Left hindlimb (tissue), 1 donor: ENCODE results near the gene RNF214.

ENCODE experiments used
- DNase-seq: peaks from one replicate; pipeline ENCODE4 v3.0.0-alpha.2; 2018

RNF214 gene

DNA sequence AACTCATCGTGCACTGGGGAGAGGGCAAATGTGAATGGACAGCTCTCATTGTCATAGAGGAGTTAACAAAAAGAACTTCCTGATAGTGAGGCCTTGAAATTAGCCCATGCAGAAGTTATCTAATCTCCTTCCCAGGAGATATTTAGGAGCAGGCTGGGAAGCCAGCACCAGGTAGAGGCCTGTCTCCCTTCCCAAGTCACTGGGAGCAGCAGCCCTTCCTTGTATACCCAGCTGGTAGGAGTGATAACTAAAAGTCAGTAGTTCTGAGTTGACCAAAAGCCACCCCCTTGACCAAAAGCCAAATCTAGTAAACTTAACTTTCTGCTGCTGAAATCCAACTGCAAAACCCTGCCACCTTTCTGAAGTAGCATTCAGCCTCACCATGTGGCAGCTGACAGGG is 57.3 kb downstream of the RNF214 start:
- no peak for DNase-seq

GRCh38 chr11:117290809-117291396 is 58.4 kb downstream of the RNF214 start, which contains the start of gene BACE1-AS:
BACE1-AS (plus strand) TSS chr11:117291346.
- no peak for DNase-seq

DNA sequence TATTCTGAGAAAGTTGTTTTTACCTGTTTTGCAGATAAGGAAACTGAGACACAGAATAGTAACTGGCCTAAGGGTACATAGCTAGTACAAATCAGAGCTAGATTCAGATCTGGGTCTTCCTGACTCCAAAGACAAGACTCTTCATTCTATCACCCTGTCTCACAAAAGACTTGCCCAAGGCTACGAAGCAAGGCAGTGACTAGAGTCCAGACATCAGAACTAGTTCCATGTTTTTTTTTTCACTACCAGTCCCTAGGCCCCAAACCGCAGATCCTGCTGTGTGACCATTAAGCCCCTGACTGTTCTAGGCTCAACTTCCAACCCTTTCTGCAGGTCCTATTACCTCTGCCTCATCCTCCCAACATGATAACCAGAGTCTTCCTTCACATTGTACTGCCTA is 60.1 kb downstream of the RNF214 start:
- no peak for DNase-seq

- DNase-seq: no peak
Measured at GRCh38 chr11:117295438-117296137, 63.1 kb downstream of the RNF214 start.

DNA sequence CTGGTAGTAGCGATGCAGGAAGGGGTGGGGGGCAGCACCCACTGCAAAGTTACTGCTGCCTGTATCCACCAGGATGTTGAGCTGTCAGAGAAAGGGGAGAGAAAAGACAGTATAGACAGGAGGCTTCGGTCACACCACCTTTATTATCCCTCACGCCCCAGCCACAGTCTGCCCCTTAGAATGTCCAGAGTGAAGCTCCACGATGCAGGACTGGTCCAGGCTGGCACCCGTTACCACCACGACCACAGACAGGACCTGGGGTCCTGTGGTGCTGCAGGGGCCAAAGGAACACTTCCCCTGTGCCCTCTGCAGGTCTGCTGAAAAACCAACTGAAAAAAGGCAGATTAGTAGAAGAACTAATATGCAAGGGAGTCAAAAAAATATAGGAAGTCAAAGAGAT is 64.4 kb downstream of the RNF214 start:
- no peak for DNase-seq

- no peak for DNase-seq
Measured at GRCh38 chr11:117298195-117298594, 65.7 kb downstream of the RNF214 start.

- DNase-seq: no peak
Measured at GRCh38 chr11:117299351-117300282, 67.1 kb downstream of the RNF214 start.

GRCh38 chr11:117300283-117300663 is 67.8 kb downstream of the RNF214 start:
- DNase-seq: no peak

GRCh38 chr11:117300773-117301172 is 68.3 kb downstream of the RNF214 start:
- no peak for DNase-seq

DNA sequence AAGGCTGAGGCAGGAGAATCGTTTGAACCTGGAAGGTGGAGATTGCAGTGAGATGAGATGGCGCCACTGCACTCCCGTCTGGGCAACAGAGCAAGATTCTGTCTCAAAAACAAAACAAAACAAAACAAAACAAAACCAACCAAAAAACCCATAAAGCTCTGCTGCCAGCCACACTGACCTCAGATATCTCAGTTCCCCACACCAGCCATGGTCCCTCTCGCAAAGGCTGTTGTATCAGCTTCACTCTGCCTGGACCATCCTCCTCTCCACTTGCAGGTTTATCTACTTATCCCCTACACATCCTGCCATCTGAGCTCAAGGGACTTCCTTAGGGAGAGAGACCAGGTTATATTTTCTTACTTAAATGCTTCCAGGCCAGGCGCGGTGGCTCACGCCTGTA is 69.8 kb downstream of the RNF214 start:
- DNase-seq: no peak

- no peak for DNase-seq
Measured at GRCh38 chr11:117303101-117303500, 70.6 kb downstream of the RNF214 start.

DNA sequence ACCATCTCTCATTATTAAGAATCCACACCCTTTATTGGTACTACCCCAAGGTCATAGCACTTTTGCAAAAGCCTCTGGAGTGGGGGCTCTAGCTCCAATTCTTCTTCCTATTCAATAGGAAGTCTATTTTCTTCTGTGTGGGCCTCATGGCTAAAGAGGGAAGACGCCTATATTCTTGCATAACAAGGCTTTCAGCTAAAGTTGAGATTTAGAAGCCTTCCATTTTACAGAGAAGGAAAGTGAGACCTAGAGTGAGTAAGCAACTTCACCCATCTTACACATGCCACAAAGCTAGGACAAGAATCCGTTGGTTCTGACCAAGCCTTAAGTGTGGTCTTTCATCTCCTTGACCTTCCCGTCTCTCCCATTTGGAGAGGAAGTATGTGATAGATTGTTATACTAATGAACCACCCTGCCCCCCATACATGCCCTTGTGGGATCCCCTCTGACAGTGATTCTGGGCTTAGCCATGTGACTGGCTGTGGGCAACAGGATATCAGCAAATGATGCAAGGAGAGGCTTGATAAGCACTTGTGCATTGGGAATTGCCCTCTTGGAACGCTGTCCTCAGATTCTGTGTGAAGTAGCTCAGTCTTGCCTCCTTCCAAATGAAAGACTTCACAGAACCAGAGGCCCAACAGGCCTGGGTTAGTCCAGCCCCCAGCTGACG is 71.3 kb downstream of the RNF214 start:
- no peak for DNase-seq

- no peak for DNase-seq
Measured at GRCh38 chr11:117305145-117305544, 72.7 kb downstream of the RNF214 start.

DNA sequence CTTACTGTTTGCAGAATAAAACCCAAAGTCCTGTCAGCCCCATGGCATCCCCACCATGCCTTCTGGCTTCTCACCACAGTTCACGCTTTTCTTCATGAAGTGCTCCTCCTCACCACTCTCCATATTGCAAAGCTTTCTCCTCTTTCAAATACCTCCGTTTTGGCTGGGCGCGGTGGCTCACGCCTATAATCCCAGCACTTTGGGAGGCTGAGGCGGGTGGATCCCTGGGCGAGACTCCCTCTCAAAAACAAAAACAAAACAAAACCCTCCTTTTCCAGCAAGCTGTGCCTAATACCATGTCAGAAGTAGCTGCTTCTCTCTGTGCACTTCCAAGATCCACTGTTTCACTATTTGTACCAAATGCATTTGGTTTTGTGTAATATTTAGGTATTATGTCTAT is 76.8 kb downstream of the RNF214 start:
- DNase-seq: no peak

DNA sequence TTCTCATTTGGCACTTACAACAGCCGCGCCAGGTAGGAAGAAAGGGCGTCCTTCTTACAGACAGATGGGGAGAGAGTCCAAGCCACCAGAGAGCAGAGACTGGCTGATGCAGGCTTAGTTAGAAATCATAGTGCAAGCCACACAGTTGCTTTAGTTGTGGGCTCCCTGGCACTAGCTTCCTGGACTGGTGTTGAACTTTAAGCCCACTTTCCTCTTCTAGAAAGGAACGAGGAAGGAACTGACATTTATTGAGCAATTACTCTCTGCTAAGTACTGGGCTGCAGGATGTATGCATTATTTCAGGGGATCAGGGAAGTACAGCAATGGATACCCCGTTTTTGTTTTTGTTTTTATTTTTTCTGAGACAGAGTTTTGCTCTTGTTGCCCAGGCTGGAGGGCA is 80.6 kb downstream of the RNF214 start:
- DNase-seq: no peak

- DNase-seq: no peak
Measured at GRCh38 chr11:117313828-117314768, 81.6 kb downstream of the RNF214 start.

- DNase-seq: no peak
Measured at GRCh38 chr11:117314840-117315239, 82.4 kb downstream of the RNF214 start.

GRCh38 chr11:117315285-117316196 is 83.1 kb downstream of the RNF214 start:
- no peak for DNase-seq

DNA sequence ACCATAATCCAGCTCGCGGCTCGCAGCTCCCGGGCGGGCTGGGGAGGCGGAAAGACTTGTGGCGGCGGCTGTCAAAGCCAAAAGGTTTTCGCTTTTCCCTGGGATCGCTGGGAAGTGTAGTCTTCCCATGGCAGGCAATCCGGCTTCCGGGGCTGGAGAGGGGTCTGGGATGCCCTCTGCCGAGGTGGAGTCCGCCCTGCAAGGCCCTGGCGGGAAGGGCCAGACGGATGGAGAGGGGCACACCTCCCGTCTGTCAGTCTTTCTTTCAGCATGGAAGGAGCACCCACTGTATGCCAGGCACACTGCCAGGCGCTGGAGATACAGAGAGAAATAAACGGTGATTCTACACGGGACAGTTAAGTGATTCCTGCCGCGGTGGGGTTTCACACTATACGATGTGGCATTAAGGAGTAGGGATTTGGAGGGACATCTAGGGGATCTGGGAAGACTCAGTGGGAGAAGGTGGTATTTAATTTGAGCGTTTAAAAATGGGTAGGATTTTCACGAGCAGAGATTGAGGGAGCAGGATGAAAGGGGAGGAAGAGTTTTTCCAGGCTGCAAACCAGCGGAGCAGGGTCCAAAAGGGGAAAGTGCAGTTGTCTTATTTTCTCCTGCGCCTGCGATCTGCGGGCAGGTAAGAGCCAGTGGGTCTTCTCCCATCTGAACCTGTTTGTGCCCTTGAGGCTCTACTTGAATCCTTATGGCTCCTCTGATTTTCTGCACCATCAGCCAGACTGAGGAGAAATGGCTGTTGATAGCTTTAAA is 83.9 kb downstream of the RNF214 start, which contains the start of gene BACE1:
TSS of gene BACE1 (minus strand) at position 60 of the 765 bp plus-strand sequence. CDS start 461 bp downstream, outside the sequence.
- peak; percentile 92 for DNase-seq

DNA sequence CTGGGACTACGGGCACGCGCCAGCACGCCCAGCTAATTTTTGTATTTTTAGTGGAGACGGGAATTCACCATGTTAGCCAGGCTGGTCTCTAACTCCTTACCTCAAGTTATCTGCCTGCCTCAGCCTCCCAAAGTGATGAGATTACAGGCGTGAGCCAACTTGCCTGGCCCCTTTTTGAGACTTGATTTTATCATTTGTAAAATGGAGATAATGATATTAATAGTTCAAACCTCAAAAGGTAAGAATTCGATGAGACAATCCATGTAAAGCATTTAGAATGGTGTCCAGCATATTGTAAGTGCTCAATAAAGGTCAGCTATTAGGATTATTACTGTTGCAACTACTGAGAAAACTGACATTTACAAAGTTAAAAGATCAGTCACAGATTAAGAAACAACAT is 86.3 kb downstream of the RNF214 start:
- DNase-seq: no peak
